Skin of body (tissue), 2 donors: ENCODE results near the gene EML6. TPM values are rescaled to one million over a fixed set of nuclear protein-coding genes. Genes with fewer than 3 reads are reported as not detected.

Experiments
- small RNA-seq: library from RNA; depleted of rRNA; stranded (forward); fragments of <200 nt; gene quantifications from one replicate; pipeline ENCODE3, GENCODE V24; 2014; ENCODE audit warnings: low replicate concordance
- total RNA-seq: library from RNA; depleted of rRNA; stranded (reverse); fragments of >200 nt; gene quantifications from one replicate; pipeline ENCODE4 v1.2.3, GENCODE V29; 2014

Gene EML6
- total RNA-seq, 1 donor from 2014 or later, result 2.6 TPM

Small RNA genes lying within 50 kb of the gene (small RNA-seq; reads per million reads assigned to genes)
- not detected for gene RNU6-433P
- not detected for gene RNU7-81P
